HEK293 (cell line): ENCODE data around the gene PPP1R27.
A peak's percentile ranks its signal among the peaks of the same experiment; 100 is the strongest.

Experiments
- BCL11A ChIP-seq: fragments of 450-650 bp; formaldehyde crosslinking; IDR thresholded peaks from 2 replicates; pipeline ENCODE4 v1.5.1; 2016; ENCODE audit warnings: low read depth, missing biosample characterization, missing genetic modification characterization
- GFI1B ChIP-seq: fragments of 450-650 bp; formaldehyde crosslinking; IDR thresholded peaks from 2 replicates; pipeline ENCODE4 v1.5.1; 2016; ENCODE audit warnings: missing biosample characterization, missing genetic modification characterization
- HIC1 ChIP-seq: fragments of 450-650 bp; formaldehyde crosslinking; IDR thresholded peaks from 2 replicates; pipeline ENCODE4 v1.5.1; 2016; ENCODE audit warnings: missing biosample characterization, missing genetic modification characterization
- HOXA7 ChIP-seq: sonication (generic); formaldehyde crosslinking; IDR thresholded peaks from 2 replicates; pipeline ENCODE4 v1.8.1; 2022; ENCODE audit warnings: missing genetic modification reagents, borderline replicate concordance
- KLF17 ChIP-seq: fragments of 450-650 bp; formaldehyde crosslinking; IDR thresholded peaks from 2 replicates; pipeline ENCODE4 v1.5.1; 2016; ENCODE audit warnings: missing biosample characterization, missing genetic modification characterization
- PATZ1 ChIP-seq: fragments of 450-650 bp; formaldehyde crosslinking; IDR thresholded peaks from 2 replicates; pipeline ENCODE4 v1.5.1; 2016; ENCODE audit warnings: missing biosample characterization, missing genetic modification characterization
- PRDM4 ChIP-seq: fragments of 450-650 bp; formaldehyde crosslinking; IDR thresholded peaks from 2 replicates; pipeline ENCODE4 v1.5.1; 2017; ENCODE audit warnings: missing biosample characterization, missing genetic modification characterization
- SALL2 ChIP-seq: fragments of 450-650 bp; formaldehyde crosslinking; IDR thresholded peaks from 2 replicates; pipeline ENCODE4 v1.5.0; 2017; ENCODE audit warnings: missing biosample characterization, mild to moderate bottlenecking, missing genetic modification characterization, borderline replicate concordance
- TSHZ1 ChIP-seq: fragments of 450-650 bp; formaldehyde crosslinking; IDR thresholded peaks from 2 replicates; pipeline ENCODE4 v1.5.1; 2016; ENCODE audit warnings: missing biosample characterization, missing genetic modification characterization, borderline replicate concordance
- ZBTB1 ChIP-seq: fragments of 450-650 bp; formaldehyde crosslinking; IDR thresholded peaks from 2 replicates; pipeline ENCODE4 v1.5.1; 2016; ENCODE audit warnings: missing biosample characterization, missing genetic modification characterization
- ZFHX2 ChIP-seq: fragments of 450-650 bp; formaldehyde crosslinking; conservative IDR thresholded peaks from 2 replicates; pipeline ENCODE4 v1.5.1; 2016; ENCODE audit warnings: missing biosample characterization, missing genetic modification characterization
- ZNF10 ChIP-seq: fragments of 450-650 bp; formaldehyde crosslinking; IDR thresholded peaks from 2 replicates; pipeline ENCODE4 v1.5.1; 2017; ENCODE audit warnings: missing biosample characterization, missing genetic modification characterization
- ZNF155 ChIP-seq: fragments of 450-650 bp; formaldehyde crosslinking; IDR thresholded peaks from 2 replicates; pipeline ENCODE4 v1.5.1; 2016; ENCODE audit warnings: missing biosample characterization, missing genetic modification characterization
- ZNF398 ChIP-seq: fragments of 450-650 bp; formaldehyde crosslinking; IDR thresholded peaks from 2 replicates; pipeline ENCODE4 v1.5.1; 2017; ENCODE audit warnings: missing biosample characterization, missing genetic modification characterization
- ZNF626 ChIP-seq: fragments of 450-650 bp; sonication (Bioruptor Pico); formaldehyde crosslinking; IDR thresholded peaks from 2 replicates; pipeline ENCODE4 v1.5.1; 2018; ENCODE audit warnings: missing biosample characterization, missing genetic modification characterization, inconsistent platforms
- ZNF645 ChIP-seq: fragments of 450-650 bp; formaldehyde crosslinking; IDR thresholded peaks from 2 replicates; pipeline ENCODE4; 2016; ENCODE audit warnings: missing biosample characterization, missing genetic modification characterization
- ZNF654 ChIP-seq: fragments of 450-650 bp; formaldehyde crosslinking; IDR thresholded peaks from 2 replicates; pipeline ENCODE4 v1.5.1; 2016; ENCODE audit warnings: low read depth, missing biosample characterization, missing genetic modification characterization
- ZNF660 ChIP-seq: fragments of 450-650 bp; IDR thresholded peaks from 2 replicates; pipeline ENCODE4 v1.5.1; 2018; ENCODE audit warnings: missing biosample characterization, mild to moderate bottlenecking, missing genetic modification characterization
- ZNF768 ChIP-seq: fragments of 450-650 bp; formaldehyde crosslinking; IDR thresholded peaks from 2 replicates; pipeline ENCODE4 v1.5.1; 2018; ENCODE audit warnings: missing biosample characterization, mild to moderate bottlenecking, missing genetic modification characterization
- ZNF830 ChIP-seq: fragments of 450-650 bp; IDR thresholded peaks from 2 replicates; pipeline ENCODE4 v1.5.0; 2018; ENCODE audit warnings: missing biosample characterization, missing genetic modification characterization, low read depth, mild to moderate bottlenecking, moderate library complexity
- ZSCAN5A ChIP-seq: fragments of 450-650 bp; formaldehyde crosslinking; IDR thresholded peaks from 2 replicates; pipeline ENCODE4 v1.5.1; 2016; ENCODE audit warnings: missing biosample characterization, missing genetic modification characterization

Gene PPP1R27

GRCh38 chr17:81869221-81870130, 34.6 kb upstream of the PPP1R27 start (continued):
- TF ChIP-seq HIC1 (tag by site-specific recombination) (peak; percentile 61), HOXA7 (CRISPR knock-in tag) (no peak), TSHZ1 (tag by site-specific recombination) (peak; percentile 29; the same call in 1 of the 2 replicates), ZBTB1 (tag by site-specific recombination) (peak; percentile 23; the same call in 1 of the 2 replicates), ZSCAN5A (peak; percentile 49; the same call in 1 of the 2 replicates), ZFHX2 (tag by site-specific recombination) (peak; percentile 89), ZNF768 (no peak), PRDM4 (tag by site-specific recombination) (peak; percentile 38), ZNF626 (no peak), PATZ1 (peak; percentile 53), KLF17 (tag by site-specific recombination) (peak; percentile 32; the same call in 1 of the 2 replicates), ZNF660 (tag by site-specific recombination) (no peak), GFI1B (no peak; the same call in 1 of the 2 replicates), BCL11A (tag by site-specific recombination) (peak; percentile 93), SALL2 (tag by site-specific recombination) (no peak), ZNF155 (tag by site-specific recombination) (no peak), ZNF645 (tag by site-specific recombination) (no peak; the same call in 1 of the 2 replicates), ZNF398 (peak; percentile 9; the same call in 1 of the 2 replicates), ZNF830 (tag by site-specific recombination) (no peak), ZNF654 (tag by site-specific recombination) (no peak; the same call in 1 of the 2 replicates), ZNF10 (tag by site-specific recombination) (0 out of 2 replicates have a peak, but pooled peaks have one; percentile 14)
